ENCODE data around the gene MYLK4. TPM values are rescaled to one million over a fixed set of nuclear protein-coding genes. Genes with fewer than 3 reads are reported as not detected.

MYLK4 gene
- total and polyA plus RNA-seq, 2 donors (not counting 3 experiments of a cell fraction or from before 2014, with no cell fraction given) = 0.41 to 0.62 TPM

- H3K9me1 ChIP-seq (replicated peaks; ENCODE audit: control insufficient read depth, extremely low read depth, insufficient read depth, low read length) = no peaks in the 10 kb centered on the region
- H3K4me1 ChIP-seq (ENCODE audit: control insufficient read depth, extremely low read depth, insufficient read depth, low read length) = peaks cover 34% of the 10 kb centered on the region
- DNase-seq (ENCODE audit: low read depth, low spot score) (no peak), FAIRE-seq (peak; percentile 49)
- H3K27ac ChIP-seq (ENCODE audit: insufficient read depth, low read depth, low read length) = peak overlapping the region; percentile 79
- H3K9ac ChIP-seq (replicated peaks; ENCODE audit: extremely low read depth, insufficient read depth, low read length) = peak overlapping the region; percentile 86
- BruUV-seq (replicated peaks) = TSS peak; percentile 85
- TF ChIP-seq GATA2 (IDR thresholded peaks at IDR 0.05; ENCODE audit: insufficient read depth, insufficient read length, low read depth, low read length) (no peak), POLR2A (IDR thresholded peaks at IDR 0.05; ENCODE audit: low read depth, low read length) (peak; percentile 58), EZH2 (IDR thresholded peaks at IDR 0.05; ENCODE audit: borderline replicate concordance, low read depth, low read length, severe bottlenecking) (no peak), POLR2AphosphoS5 (IDR thresholded peaks at IDR 0.05; ENCODE audit: insufficient read depth, low read depth, low read length) (peak; percentile 42), CTCF (IDR thresholded peaks at IDR 0.05; ENCODE audit: extremely low read depth in 1 of 2, insufficient read depth in 1 of 2, low read depth in 1 of 2, low read length in 2 of 2) (no peak), MAX (IDR thresholded peaks at IDR 0.05; ENCODE audit: insufficient read depth, insufficient read length) (no peak), JUN (IDR thresholded peaks at IDR 0.05; ENCODE audit: borderline replicate concordance, insufficient read depth, insufficient read length, low read depth) (no peak)
- peak overlapping the region; percentile 87 for H3K4me2 ChIP-seq (ENCODE audit: insufficient read depth, low read length)
- peaks cover 38% of the 10 kb centered on the region for H3K79me2 ChIP-seq (ENCODE audit: control insufficient read depth, insufficient read depth, low read length)
- H3K4me3 ChIP-seq (replicated peaks in 1 of 3; ENCODE audit: insufficient read depth in 1 of 3, low read depth in 1 of 3, low read length in 3 of 3) = peak overlapping the region; percentile 5 to 58 (median 48)
- H3K27me3 ChIP-seq (ENCODE audit: control insufficient read depth in 2 of 2, insufficient read depth in 2 of 2, low read length in 2 of 2) = no peaks in the 10 kb centered on the region
- H2AFZ ChIP-seq (ENCODE audit: low read depth, low read length) = peak overlapping the region; percentile 42
- peaks cover 2% of the 10 kb centered on the region for H4K20me1 ChIP-seq (replicated peaks; ENCODE audit: control insufficient read depth, extremely low read depth, insufficient read depth, low read length)
- H3K36me3 ChIP-seq (ENCODE audit: control insufficient read depth in 2 of 2, extremely low read depth in 1 of 2, insufficient read depth in 2 of 2, low read length in 2 of 2) = no peaks in the 10 kb centered on the region
- ChIA-PET CTCF (interaction anchor here (0.9 to 6.7 kb wide), 8 partner anchors 9 to 1168 kb away, joined by 3 to 54 read pairs (median 6); partner anchors contain the start of genes SERPINB1 and SERPINB6), POLR2A (interaction anchor here (0.6 to 1.5 kb wide), 4 partner anchors 19 to 980 kb away, joined by 3 to 8 read pairs (median 4); no protein-coding TSS in a partner anchor)
- no peaks in the 10 kb centered on the region for H3K9me3 ChIP-seq (replicated peaks; ENCODE audit: control insufficient read depth, insufficient read depth, low read length)
- intact Hi-C loops (cut with micrococcal nuclease) (loop anchor here (1.0 to 5.0 kb wide), 6 partner anchors 26 to 1152 kb away; partner anchors contain the start of gene RIPK1), dilution Hi-C loops (cut with MboI; ENCODE audit: extremely low pct_ligation_motif_present, low sequenced_read_pairs) (no loop called here)
These were observed 14.0 kb upstream of the MYLK4 start for GRCh38 chr6:2764610-2765165.
